Bronchial epithelial cell (primary cell): ENCODE data around the gene OPA1. TPM values are rescaled to one million over a fixed set of nuclear protein-coding genes. Genes with fewer than 3 reads are reported as not detected.

Experiments
- DNase-seq: peaks from one replicate; pipeline ENCODE4 v3.0.0-alpha.2; 2010; ENCODE audit warnings: low read depth
- FAIRE-seq: peaks from 2 replicates; lab custom pipeline; 2011; peaks lifted over from hg19 to GRCh38; lab: Jason Lieb, UNC
- H3K27me3 ChIP-seq: 2 replicates; pipeline ENCODE4 v1.5.1; 2011; ENCODE audit warnings: low read length; ENCODE audit not compliant: control insufficient read depth, insufficient read depth
- H3K36me3 ChIP-seq: 2 replicates; pipeline ENCODE4 v1.5.1; 2011; ENCODE audit warnings: low read length; ENCODE audit not compliant: control insufficient read depth, insufficient read depth
- H3K4me3 ChIP-seq: 2 replicates; pipeline ENCODE4 v1.5.1; 2011; ENCODE audit warnings: mild to moderate bottlenecking, low read depth, low read length, control low read depth
- total RNA-seq: library from RNA; depleted of rRNA; stranded (reverse); fragments of >200 nt; gene quantifications from 2 replicates; pipeline ENCODE4 v1.2.1, GENCODE V29; 2014
- TF ChIP-seq, protein P1 (sequence below): IDR thresholded peaks from 2 replicates; pipeline ENCODE4 v1.5.1; 2011; ENCODE audit warnings: mild to moderate bottlenecking, moderate library complexity, low read length, control low read depth, inconsistent platforms; ENCODE audit not compliant: insufficient read depth, severe bottlenecking

OPA1 gene
- total RNA-seq, 1 donor from 2014 or later, result 79.8 TPM

DNA sequence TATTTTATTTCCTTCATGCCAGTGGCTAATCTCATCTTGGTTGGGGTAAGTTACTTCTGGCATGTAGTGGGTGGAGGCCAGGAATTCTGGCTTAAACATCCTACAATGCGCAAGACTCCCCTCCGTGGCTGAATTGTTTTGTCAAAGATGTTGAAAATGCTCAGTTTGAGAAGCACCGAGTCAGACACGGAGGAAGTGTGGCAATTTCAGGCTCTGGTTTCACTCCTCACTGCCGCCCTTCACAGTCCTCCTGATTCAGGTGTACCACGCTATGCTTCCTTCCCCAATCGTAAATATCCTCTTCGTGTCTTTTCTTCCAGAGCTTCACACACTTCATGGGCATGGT is 150.7 kb downstream of the OPA1 start:
- TF ChIP-seq, protein P1, sequence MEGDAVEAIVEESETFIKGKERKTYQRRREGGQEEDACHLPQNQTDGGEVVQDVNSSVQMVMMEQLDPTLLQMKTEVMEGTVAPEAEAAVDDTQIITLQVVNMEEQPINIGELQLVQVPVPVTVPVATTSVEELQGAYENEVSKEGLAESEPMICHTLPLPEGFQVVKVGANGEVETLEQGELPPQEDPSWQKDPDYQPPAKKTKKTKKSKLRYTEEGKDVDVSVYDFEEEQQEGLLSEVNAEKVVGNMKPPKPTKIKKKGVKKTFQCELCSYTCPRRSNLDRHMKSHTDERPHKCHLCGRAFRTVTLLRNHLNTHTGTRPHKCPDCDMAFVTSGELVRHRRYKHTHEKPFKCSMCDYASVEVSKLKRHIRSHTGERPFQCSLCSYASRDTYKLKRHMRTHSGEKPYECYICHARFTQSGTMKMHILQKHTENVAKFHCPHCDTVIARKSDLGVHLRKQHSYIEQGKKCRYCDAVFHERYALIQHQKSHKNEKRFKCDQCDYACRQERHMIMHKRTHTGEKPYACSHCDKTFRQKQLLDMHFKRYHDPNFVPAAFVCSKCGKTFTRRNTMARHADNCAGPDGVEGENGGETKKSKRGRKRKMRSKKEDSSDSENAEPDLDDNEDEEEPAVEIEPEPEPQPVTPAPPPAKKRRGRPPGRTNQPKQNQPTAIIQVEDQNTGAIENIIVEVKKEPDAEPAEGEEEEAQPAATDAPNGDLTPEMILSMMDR, result no peak
- H3K36me3 ChIP-seq, result no peaks in the 10 kb centered on the region
- H3K4me3 ChIP-seq, result peak overlapping the region; percentile 7
- DNase-seq, result peak; percentile 61
- no peaks in the 10 kb centered on the region for H3K27me3 ChIP-seq
- FAIRE-seq, result no peak

DNA sequence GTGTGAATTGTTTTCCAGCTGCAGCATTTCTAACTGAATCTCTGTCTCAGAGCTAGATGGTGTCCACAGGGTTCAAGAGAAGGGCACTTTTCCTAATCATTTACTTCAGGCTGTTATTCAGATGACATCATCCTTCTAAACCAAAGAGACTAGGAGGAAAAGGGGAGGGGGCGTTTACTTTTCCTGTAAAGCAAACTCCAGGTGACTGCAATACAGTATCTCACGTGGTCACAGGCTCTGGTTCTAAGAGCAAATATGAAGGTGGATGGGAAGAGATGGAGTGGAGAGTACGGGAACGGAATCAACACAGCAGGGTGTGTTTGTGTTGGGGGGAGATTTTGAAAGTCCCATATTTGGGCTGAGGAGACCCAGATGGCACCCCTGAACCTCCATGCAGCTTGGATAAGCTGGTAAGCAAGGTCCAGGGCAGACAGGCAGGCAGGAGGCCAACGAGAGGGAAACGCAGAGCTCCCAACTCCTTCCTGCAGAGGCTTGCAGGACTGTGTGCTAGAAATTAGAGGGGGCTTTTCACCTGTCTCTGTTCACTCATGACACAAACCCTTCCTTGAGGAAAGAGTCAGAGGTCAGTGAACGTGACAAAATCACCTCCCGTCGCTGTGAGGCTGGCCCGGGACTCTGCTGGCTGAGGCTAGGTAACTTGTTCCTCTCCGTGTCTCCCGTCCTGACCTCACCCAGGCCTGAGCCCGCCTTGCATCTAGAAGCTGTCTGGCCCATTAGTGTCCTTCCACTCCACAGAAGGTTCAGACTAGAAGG is 151.2 kb downstream of the OPA1 start:
- FAIRE-seq (no peak), DNase-seq (peak; percentile 55)
- H3K36me3 ChIP-seq, result no peaks in the 10 kb centered on the region
- H3K27me3 ChIP-seq, result no peaks in the 10 kb centered on the region
- TF ChIP-seq, protein P1, result no peak
- peak overlapping the region; percentile 7 for H3K4me3 ChIP-seq

DNA sequence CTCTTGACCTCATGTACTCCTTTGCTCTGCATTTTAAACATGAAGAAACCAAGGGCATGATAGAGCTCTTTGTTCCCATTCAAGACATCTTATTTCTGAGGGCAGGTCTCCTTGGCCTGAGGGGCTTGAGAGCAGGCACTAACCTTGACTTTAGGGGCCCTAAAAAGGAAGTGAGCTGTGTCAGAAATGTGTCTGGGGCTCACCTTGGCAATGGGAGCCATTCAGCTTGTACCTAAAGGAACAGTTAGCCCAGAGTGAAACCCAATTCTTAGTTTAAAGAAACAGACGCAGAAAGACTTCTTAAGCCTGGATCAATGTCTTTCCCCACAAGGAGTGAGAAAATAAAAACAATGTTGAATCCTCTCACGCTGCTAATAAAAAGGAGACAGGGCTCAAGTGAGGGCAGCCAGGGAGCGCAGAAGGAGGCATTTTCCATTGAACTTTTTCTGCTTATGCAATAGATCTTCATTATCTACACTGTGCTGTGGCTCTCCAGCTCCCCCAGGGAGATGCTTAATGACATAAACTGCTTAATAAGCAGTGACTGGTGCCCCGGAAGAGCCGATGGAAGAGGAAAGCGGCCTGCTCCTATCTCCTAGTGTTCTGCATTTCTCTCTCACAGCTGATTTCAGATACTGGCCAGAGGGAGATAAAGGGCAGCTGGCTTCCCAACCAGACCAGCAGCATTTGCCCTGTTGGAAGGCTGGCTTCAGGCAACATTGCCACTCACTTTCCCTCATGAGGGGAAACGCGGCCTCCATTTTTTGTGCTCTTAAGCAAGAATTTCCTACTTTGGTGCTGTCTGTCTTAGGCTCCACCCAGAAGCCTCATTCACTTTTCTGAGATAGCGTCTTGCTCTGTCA is 152.0 kb downstream of the OPA1 start:
- H3K4me3 ChIP-seq, result no peak overlapping the region
- FAIRE-seq, result no peak
- TF ChIP-seq, protein P1, result no peak
- H3K27me3 ChIP-seq, result no peaks in the 10 kb centered on the region
- no peak for DNase-seq
- H3K36me3 ChIP-seq, result no peaks in the 10 kb centered on the region

DNA sequence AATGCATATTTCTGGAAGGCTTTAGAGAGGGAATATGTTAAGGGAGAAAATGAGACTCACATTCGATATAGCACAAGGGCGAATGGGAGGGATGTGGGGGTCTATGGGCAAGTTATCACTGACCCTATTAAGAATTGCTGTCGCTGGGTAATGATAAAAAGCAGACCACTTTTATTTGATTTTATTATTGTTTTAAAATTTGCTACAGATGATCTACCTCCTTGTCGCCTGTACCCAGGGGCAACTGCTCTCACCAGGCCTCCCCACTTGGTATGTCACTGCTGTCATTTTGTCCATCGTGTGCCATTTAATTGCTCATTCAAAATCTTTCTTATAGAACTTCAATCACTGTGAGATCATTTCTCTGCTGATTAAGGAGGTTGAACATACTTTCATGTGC is 153.8 kb downstream of the OPA1 start:
- FAIRE-seq (no peak), DNase-seq (no peak)
- Histone ChIP-seq H3K27me3 (no peaks in the 10 kb centered on the region), H3K4me3 (no peak overlapping the region), H3K36me3 (no peaks in the 10 kb centered on the region)
- TF ChIP-seq, protein P1, result no peak

Other genes starting within 250 kb of the OPA1 start
- 0.13 TPM in 1 of 2 replicates, not detected in the other for gene ATP13A5, start 214.5 kb upstream of the OPA1 start, total RNA-seq
- gene ATP13A4, start 38.3 kb upstream of the OPA1 start, total RNA-seq, result 4.2 and 37.3 TPM in 2 replicates